Esophagus mucosa (tissue), 1 donor: ENCODE results near the gene IGFL4. TPM values are rescaled to one million over a fixed set of nuclear protein-coding genes. Genes with fewer than 3 reads are reported as not detected.

Experiments
- ATAC-seq: fragments of 200-7000 bp; cut with Tn5 transposase; one replicate; pipeline ENCODE4 v1.9.1; 2020
- total RNA-seq: library from RNA; stranded (reverse); gene quantifications from one replicate; pipeline ENCODE4 v1.2.4, GENCODE V29; 2023
- donor health status: DM: yes; HTN: yes; CAD: no.

IGFL4 gene
- total RNA-seq, 1 donor from 2014 or later = 0.24 TPM

GRCh38 chr19:46019270-46019669, 21.5 kb downstream of the IGFL4 start:
- ATAC-seq = no peak

GRCh38 chr19:46018729-46019251, 22.0 kb downstream of the IGFL4 start:
- no peak for ATAC-seq

- no peak for ATAC-seq
These were observed 22.7 kb downstream of the IGFL4 start for GRCh38 chr19:46017874-46018675.

- no peak for ATAC-seq
These were observed 23.7 kb downstream of the IGFL4 start for GRCh38 chr19:46017095-46017429.

- peak; percentile 61 for ATAC-seq
These were observed 24.2 kb downstream of the IGFL4 start for GRCh38 chr19:46016426-46017094.

- peak; percentile 9 for ATAC-seq
These were observed 24.9 kb downstream of the IGFL4 start for GRCh38 chr19:46015687-46016425.

- ATAC-seq = peak; percentile 82
These were observed 25.7 kb downstream of the IGFL4 start for GRCh38 chr19:46014941-46015686.

- no peak for ATAC-seq
These were observed 26.3 kb downstream of the IGFL4 start for GRCh38 chr19:46014534-46014933.

- peak; percentile 76 for ATAC-seq
These were observed 31.0 kb downstream of the IGFL4 start for GRCh38 chr19:46009530-46010510.

GRCh38 chr19:46006411-46006810, 34.4 kb downstream of the IGFL4 start:
- ATAC-seq = no peak

GRCh38 chr19:46002678-46003275, 38.0 kb downstream of the IGFL4 start:
- ATAC-seq = no peak

- ATAC-seq = peak; percentile 63
These were observed 40.1 kb downstream of the IGFL4 start for GRCh38 chr19:46000491-46001246.

- ATAC-seq = no peak
These were observed 41.1 kb downstream of the IGFL4 start for GRCh38 chr19:45999653-46000121.

- no peak for ATAC-seq
These were observed 42.0 kb downstream of the IGFL4 start for GRCh38 chr19:45998834-45999233.

GRCh38 chr19:45996933-45997332, 43.9 kb downstream of the IGFL4 start:
- ATAC-seq = no peak

- ATAC-seq = no peak
These were observed 45.0 kb downstream of the IGFL4 start for GRCh38 chr19:45995715-45996385.

GRCh38 chr19:45994998-45995714, 45.6 kb downstream of the IGFL4 start, which contains the start of gene CCDC61:
Gene CCDC61, plus strand, starts transcription at chr19:45995467. Its CDS starts 7,552 bp downstream, at chr19:46003019.
- peak; percentile 99 for ATAC-seq

GRCh38 chr19:45994456-45994997, 46.3 kb downstream of the IGFL4 start:
- no peak for ATAC-seq
